ENCODE measurements around the gene PLXNA2.

The PLXNA2 gene

GRCh38 chr1:208158640-208159554 is 85.3 kb downstream of the PLXNA2 start:
- no peak for DNase-seq

- no peak for DNase-seq
Observed at GRCh38 chr1:208157769-208158168, 86.4 kb downstream of the PLXNA2 start.

- no peak for DNase-seq
Observed at GRCh38 chr1:208156741-208157140, 87.4 kb downstream of the PLXNA2 start.

- no peak for DNase-seq
Observed at GRCh38 chr1:208156310-208156709, 87.9 kb downstream of the PLXNA2 start.

GRCh38 chr1:208154679-208155642 is 89.2 kb downstream of the PLXNA2 start:
- DNase-seq, result no peak

GRCh38 chr1:208154040-208154439 is 90.1 kb downstream of the PLXNA2 start:
- no peak for DNase-seq

GRCh38 chr1:208153386-208153785 is 90.8 kb downstream of the PLXNA2 start:
- no peak for DNase-seq

GRCh38 chr1:208151728-208152598 is 92.2 kb downstream of the PLXNA2 start:
- no peak for DNase-seq

GRCh38 chr1:208150833-208151458 is 93.2 kb downstream of the PLXNA2 start:
- no peak for DNase-seq

GRCh38 chr1:208149776-208150514 is 94.2 kb downstream of the PLXNA2 start:
- DNase-seq, result peak; percentile 73

- no peak for DNase-seq
Observed at GRCh38 chr1:208149213-208149612, 95.0 kb downstream of the PLXNA2 start.

- no peak for DNase-seq
Observed at GRCh38 chr1:208148380-208148779, 95.8 kb downstream of the PLXNA2 start.

- no peak for DNase-seq
Observed at GRCh38 chr1:208146650-208147049, 97.5 kb downstream of the PLXNA2 start.

GRCh38 chr1:208145167-208145566 is 99.0 kb downstream of the PLXNA2 start:
- DNase-seq, result no peak

- no peak for DNase-seq
Observed at GRCh38 chr1:208142590-208143382, 101.4 kb downstream of the PLXNA2 start.

GRCh38 chr1:208141610-208142192 is 102.5 kb downstream of the PLXNA2 start:
- DNase-seq, result no peak

- DNase-seq, result no peak
Observed at GRCh38 chr1:208139434-208140045, 104.6 kb downstream of the PLXNA2 start.

GRCh38 chr1:208137193-208137592 is 107.0 kb downstream of the PLXNA2 start:
- no peak for DNase-seq

- peak; percentile 66 for DNase-seq
Observed at GRCh38 chr1:208136459-208137182, 107.6 kb downstream of the PLXNA2 start.

All from islet precursor cell (in vitro differentiated cells).